PFSK-1 (cell line): ENCODE data around the gene TMEM272.

Source experiments
- FOXP2 ChIP-seq: optimal IDR thresholded peaks from 2 replicates; pipeline ENCODE3; 2011; ENCODE audit warnings: borderline replicate concordance, control low read depth, inconsistent platforms; ENCODE audit not compliant: insufficient read depth; ENCODE audit errors: extremely low read length, extremely low read depth
- POLR2AphosphoS5 ChIP-seq: IDR thresholded peaks from 2 replicates; pipeline ENCODE4 v1.6.1; 2012; ENCODE audit warnings: low read depth, mild to moderate bottlenecking, control low read depth, low read length, moderate library complexity
- REST ChIP-seq, 2 experiments: IDR thresholded peaks; 2 replicates each; pipeline versions ENCODE4 v1.6.1 to v1.8.0; 2011 to 2012; ENCODE audit warnings: low read depth in 2 of 2, low read length in 2 of 2, control low read depth in 1 of 2, inconsistent platforms in 1 of 2, mild to moderate bottlenecking in 1 of 2, moderate library complexity in 1 of 2; ENCODE audit not compliant: insufficient read depth in 1 of 2
- TAF1 ChIP-seq: IDR thresholded peaks from 2 replicates; pipeline ENCODE4 v1.6.1; 2012; ENCODE audit warnings: low read length, control low read depth, borderline replicate concordance; ENCODE audit not compliant: insufficient read depth

GRCh38 chr13:51777921-51778320 is 67.1 kb downstream of the TMEM272 start:
- TF ChIP-seq FOXP2 = no peak
- TF ChIP-seq REST (IDR thresholded peaks at IDR 0.05; ENCODE audit: insufficient read depth in 1 of 2, low read depth in 2 of 2, low read length in 2 of 2) = no peak
- TF ChIP-seq POLR2AphosphoS5 = no peak
- TF ChIP-seq TAF1 = no peak
